ENCODE data around the gene ZNF564.

Gene ZNF564

DNA sequence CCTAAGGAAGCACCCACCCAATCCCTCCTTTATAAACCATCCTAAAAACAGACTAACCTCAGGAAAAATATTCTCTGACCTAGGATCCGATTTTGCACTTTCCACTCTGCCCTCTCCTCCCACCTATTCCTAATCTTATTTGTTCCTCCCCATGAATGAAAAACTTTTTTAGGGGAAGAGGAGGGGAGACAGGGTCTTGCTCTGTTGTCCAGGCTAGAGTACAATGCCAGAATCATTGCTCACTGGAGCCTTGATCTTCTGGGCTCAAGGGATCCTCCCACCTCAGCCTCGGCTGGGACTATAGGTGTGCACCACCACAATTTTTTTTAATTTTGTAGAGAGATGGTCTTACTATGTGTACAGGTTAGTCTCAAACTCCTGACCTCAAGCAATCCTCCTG lies 4.4 kb downstream of the ZNF564 start:
- Histone ChIP-seq H2BK15ac (ENCODE audit: low read length) (no peak overlapping the region), H4K8ac (ENCODE audit: low read depth, low read length) (no peak overlapping the region), H2BK5ac (ENCODE audit: low read length) (no peak overlapping the region), H2AFZ (ENCODE audit: low read length) (no peak overlapping the region), H3K4me2 (ENCODE audit: insufficient read depth, low read length, poor library complexity, severe bottlenecking) (no peak overlapping the region), H3K14ac (ENCODE audit: low read length) (no peak overlapping the region), H3K36me3 (replicated peaks in 1 of 2; ENCODE audit: control insufficient read depth in 2 of 2, insufficient read depth in 2 of 2, low read length in 2 of 2) (peaks cover 10 to 59% of the 10 kb centered on the region in 2 donors), H3K18ac (ENCODE audit: low read length) (no peak overlapping the region), H3K79me1 (ENCODE audit: low read depth, low read length) (no peaks in the 10 kb centered on the region), H3K4me1 (ENCODE audit: control insufficient read depth in 2 of 2, insufficient read depth in 1 of 2, low read depth in 1 of 2, low read length in 2 of 2) (peaks cover 0 to under 1% of the 10 kb centered on the region in 2 donors), H3K9ac (ENCODE audit: low read depth, low read length, poor library complexity) (no peak overlapping the region), H3K23ac (ENCODE audit: low read depth, low read length, poor library complexity) (no peak overlapping the region), H3K4ac (ENCODE audit: low read length) (no peak overlapping the region), H3K9me3 (replicated peaks in 1 of 2; ENCODE audit: control insufficient read depth in 2 of 2, insufficient read depth in 1 of 2, low read depth in 1 of 2, low read length in 2 of 2) (peaks cover 14 to 60% of the 10 kb centered on the region in 2 donors), H2BK120ac (ENCODE audit: low read depth, low read length) (no peak overlapping the region), H3K27ac (replicated peaks; ENCODE audit: low read length) (no peak overlapping the region), H2BK12ac (ENCODE audit: low read length) (no peak overlapping the region), H2AK5ac (ENCODE audit: low read depth, low read length) (no peak overlapping the region), H4K91ac (ENCODE audit: low read depth, low read length, poor library complexity) (no peak overlapping the region), H3K4me3 (ENCODE audit: low read length in 2 of 2) (no peak overlapping the region), H3K27me3 (ENCODE audit: control insufficient read depth in 3 of 3, insufficient read depth in 3 of 3, low read depth in 1 of 3, low read length in 3 of 3) (no peaks in the 10 kb centered on the region)
- no CpG with 5 or more reads among the region's 2 CpGs for WGBS, 2 donors (ENCODE audit: extremely low coverage in 2 of 2, insufficient read length in 2 of 2, insufficient replicate concordance in 1 of 2)
- DNase-seq (ENCODE audit: low spot score), result no peak

DNA sequence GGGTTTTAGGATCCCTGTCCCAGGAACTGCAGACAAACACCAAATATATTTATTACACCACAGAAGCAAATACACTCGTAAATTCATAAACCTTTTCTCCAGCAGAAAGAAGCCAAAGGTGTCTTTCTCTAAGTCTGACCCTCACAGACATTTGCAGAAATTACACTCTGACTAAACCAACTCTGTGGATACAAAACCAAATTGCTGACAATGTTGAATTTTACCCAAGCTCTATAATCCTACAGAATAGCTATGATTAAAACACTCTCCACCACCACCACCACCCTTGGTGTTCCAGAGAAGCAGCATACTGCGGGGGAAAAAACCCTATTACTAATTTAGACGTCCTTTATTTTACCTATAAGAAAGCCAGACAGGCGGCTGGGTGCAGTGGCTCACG lies 5.2 kb downstream of the ZNF564 start:
- H3K27ac ChIP-seq (replicated peaks; ENCODE audit: low read length), result no peak overlapping the region
- H3K18ac ChIP-seq (ENCODE audit: low read length), result no peak overlapping the region
- no peak overlapping the region for H3K23ac ChIP-seq (ENCODE audit: low read depth, low read length, poor library complexity)
- no peak overlapping the region for H2BK120ac ChIP-seq (ENCODE audit: low read depth, low read length)
- no CpG with 5 or more reads among the region's 5 CpGs for WGBS, 2 donors (ENCODE audit: extremely low coverage in 2 of 2, insufficient read length in 2 of 2, insufficient replicate concordance in 1 of 2)
- no peak overlapping the region for H3K4me2 ChIP-seq (ENCODE audit: insufficient read depth, low read length, poor library complexity, severe bottlenecking)
- H4K8ac ChIP-seq (ENCODE audit: low read depth, low read length), result no peak overlapping the region
- H2AFZ ChIP-seq (ENCODE audit: low read length), result no peak overlapping the region
- H3K9me3 ChIP-seq (replicated peaks in 1 of 2; ENCODE audit: control insufficient read depth in 2 of 2, insufficient read depth in 1 of 2, low read depth in 1 of 2, low read length in 2 of 2), result peaks cover 16 to 66% of the 10 kb centered on the region in 2 donors
- H4K91ac ChIP-seq (ENCODE audit: low read depth, low read length, poor library complexity), result no peak overlapping the region
- H2AK5ac ChIP-seq (ENCODE audit: low read depth, low read length), result no peak overlapping the region
- H3K79me1 ChIP-seq (ENCODE audit: low read depth, low read length), result no peaks in the 10 kb centered on the region
- no peak overlapping the region for H2BK5ac ChIP-seq (ENCODE audit: low read length)
- no peak overlapping the region for H3K4ac ChIP-seq (ENCODE audit: low read length)
- no peaks in the 10 kb centered on the region for H3K27me3 ChIP-seq (ENCODE audit: control insufficient read depth in 3 of 3, insufficient read depth in 3 of 3, low read depth in 1 of 3, low read length in 3 of 3)
- H3K9ac ChIP-seq (ENCODE audit: low read depth, low read length, poor library complexity), result no peak overlapping the region
- H3K36me3 ChIP-seq (replicated peaks in 1 of 2; ENCODE audit: control insufficient read depth in 2 of 2, insufficient read depth in 2 of 2, low read length in 2 of 2), result peaks cover 10 to 65% of the 10 kb centered on the region in 2 donors
- H3K4me1 ChIP-seq (ENCODE audit: control insufficient read depth in 2 of 2, insufficient read depth in 1 of 2, low read depth in 1 of 2, low read length in 2 of 2), result no peaks in the 10 kb centered on the region
- DNase-seq (ENCODE audit: low spot score), result no peak
- H2BK15ac ChIP-seq (ENCODE audit: low read length), result no peak overlapping the region
- H2BK12ac ChIP-seq (ENCODE audit: low read length), result no peak overlapping the region
- H3K4me3 ChIP-seq (ENCODE audit: low read length in 2 of 2), result no peak overlapping the region
- no peak overlapping the region for H3K14ac ChIP-seq (ENCODE audit: low read length)

DNA sequence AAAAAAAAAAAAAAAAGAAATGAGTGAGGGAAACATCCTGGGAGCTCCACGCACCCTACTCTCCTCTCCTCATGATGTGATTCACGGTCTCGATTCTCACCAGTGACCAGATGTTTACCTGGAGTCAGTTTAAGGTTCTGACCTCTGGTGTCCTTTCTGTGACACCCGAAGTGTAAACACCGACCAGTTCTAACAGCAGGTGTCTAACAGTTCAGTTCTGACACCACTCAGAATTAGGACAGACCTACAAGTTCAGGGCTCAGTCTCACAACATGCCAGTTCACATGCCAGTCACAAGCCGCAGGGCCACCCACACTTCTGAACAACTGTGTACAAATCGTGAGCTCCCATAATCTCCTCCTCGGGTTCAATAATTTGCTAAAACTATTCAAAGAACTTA lies 6.0 kb downstream of the ZNF564 start:
- H3K36me3 ChIP-seq (replicated peaks in 1 of 2; ENCODE audit: control insufficient read depth in 2 of 2, insufficient read depth in 2 of 2, low read length in 2 of 2), result peaks cover 10 to 72% of the 10 kb centered on the region in 2 donors
- no peak overlapping the region for H3K4ac ChIP-seq (ENCODE audit: low read length)
- DNase-seq (ENCODE audit: low spot score), result no peak
- no peak overlapping the region for H3K27ac ChIP-seq (replicated peaks; ENCODE audit: low read length)
- no peak overlapping the region for H3K14ac ChIP-seq (ENCODE audit: low read length)
- H2BK12ac ChIP-seq (ENCODE audit: low read length), result no peak overlapping the region
- no peak overlapping the region for H2AFZ ChIP-seq (ENCODE audit: low read length)
- H2AK5ac ChIP-seq (ENCODE audit: low read depth, low read length), result no peak overlapping the region
- no peak overlapping the region for H2BK5ac ChIP-seq (ENCODE audit: low read length)
- H3K23ac ChIP-seq (ENCODE audit: low read depth, low read length, poor library complexity), result no peak overlapping the region
- no peak overlapping the region for H3K4me2 ChIP-seq (ENCODE audit: insufficient read depth, low read length, poor library complexity, severe bottlenecking)
- no peaks in the 10 kb centered on the region for H3K4me1 ChIP-seq (ENCODE audit: control insufficient read depth in 2 of 2, insufficient read depth in 1 of 2, low read depth in 1 of 2, low read length in 2 of 2)
- H3K79me1 ChIP-seq (ENCODE audit: low read depth, low read length), result no peaks in the 10 kb centered on the region
- H2BK15ac ChIP-seq (ENCODE audit: low read length), result no peak overlapping the region
- WGBS, 2 donors (ENCODE audit: extremely low coverage in 2 of 2, insufficient read length in 2 of 2, insufficient replicate concordance in 1 of 2), result no CpG with 5 or more reads among the region's 8 CpGs
- no peak overlapping the region for H4K91ac ChIP-seq (ENCODE audit: low read depth, low read length, poor library complexity)
- H2BK120ac ChIP-seq (ENCODE audit: low read depth, low read length), result no peak overlapping the region
- H3K4me3 ChIP-seq (ENCODE audit: low read length in 2 of 2), result no peak overlapping the region
- no peak overlapping the region for H3K9ac ChIP-seq (ENCODE audit: low read depth, low read length, poor library complexity)
- H4K8ac ChIP-seq (ENCODE audit: low read depth, low read length), result no peak overlapping the region
- peaks cover 18 to 70% of the 10 kb centered on the region in 2 donors for H3K9me3 ChIP-seq (replicated peaks in 1 of 2; ENCODE audit: control insufficient read depth in 2 of 2, insufficient read depth in 1 of 2, low read depth in 1 of 2, low read length in 2 of 2)
- no peak overlapping the region for H3K18ac ChIP-seq (ENCODE audit: low read length)
- no peaks in the 10 kb centered on the region for H3K27me3 ChIP-seq (ENCODE audit: control insufficient read depth in 3 of 3, insufficient read depth in 3 of 3, low read depth in 1 of 3, low read length in 3 of 3)

DNA sequence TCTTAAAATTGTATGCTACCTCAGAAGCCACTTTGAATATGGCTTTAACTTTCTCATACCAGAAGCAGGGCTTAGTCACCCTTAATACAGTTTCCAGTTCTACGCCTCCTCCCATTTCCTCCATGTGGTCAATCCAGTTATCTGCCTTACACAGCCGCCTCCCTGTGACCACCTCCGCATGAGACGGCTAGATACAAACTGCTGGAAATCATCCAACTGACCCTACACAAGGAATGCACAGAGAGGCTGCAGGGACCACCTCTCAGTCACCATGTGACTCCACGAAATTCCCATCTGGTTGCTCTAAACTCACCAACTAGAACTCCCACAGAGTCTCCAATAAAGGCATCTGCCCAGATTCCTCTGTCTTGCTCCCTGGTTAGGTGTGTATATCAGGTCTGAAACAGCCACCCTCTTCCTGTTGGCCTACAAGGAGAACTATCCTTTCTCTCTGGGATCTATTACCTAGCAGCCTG lies 6.8 kb downstream of the ZNF564 start:
- H3K79me1 ChIP-seq (ENCODE audit: low read depth, low read length), result no peaks in the 10 kb centered on the region
- H2AK5ac ChIP-seq (ENCODE audit: low read depth, low read length), result no peak overlapping the region
- no peak overlapping the region for H3K27ac ChIP-seq (replicated peaks; ENCODE audit: low read length)
- peak overlapping the region; percentile 47 for H3K23ac ChIP-seq (ENCODE audit: low read depth, low read length, poor library complexity)
- no peak overlapping the region for H2BK120ac ChIP-seq (ENCODE audit: low read depth, low read length)
- no peak overlapping the region for H3K14ac ChIP-seq (ENCODE audit: low read length)
- H3K4ac ChIP-seq (ENCODE audit: low read length), result no peak overlapping the region
- no peak overlapping the region for H4K8ac ChIP-seq (ENCODE audit: low read depth, low read length)
- H2AFZ ChIP-seq (ENCODE audit: low read length), result no peak overlapping the region
- no peak overlapping the region for H4K91ac ChIP-seq (ENCODE audit: low read depth, low read length, poor library complexity)
- no peaks in the 10 kb centered on the region for H3K4me1 ChIP-seq (ENCODE audit: control insufficient read depth in 2 of 2, insufficient read depth in 1 of 2, low read depth in 1 of 2, low read length in 2 of 2)
- no peak overlapping the region for H2BK12ac ChIP-seq (ENCODE audit: low read length)
- WGBS, 2 donors (ENCODE audit: extremely low coverage in 2 of 2, insufficient read length in 2 of 2, insufficient replicate concordance in 1 of 2), result no CpG with 5 or more reads among the region's 5 CpGs
- no peak overlapping the region for H3K9ac ChIP-seq (ENCODE audit: low read depth, low read length, poor library complexity)
- H3K9me3 ChIP-seq (replicated peaks in 1 of 2; ENCODE audit: control insufficient read depth in 2 of 2, insufficient read depth in 1 of 2, low read depth in 1 of 2, low read length in 2 of 2), result peaks cover 20 to 72% of the 10 kb centered on the region in 2 donors
- no peak overlapping the region for H3K4me3 ChIP-seq (ENCODE audit: low read length in 2 of 2)
- H3K36me3 ChIP-seq (replicated peaks in 1 of 2; ENCODE audit: control insufficient read depth in 2 of 2, insufficient read depth in 2 of 2, low read length in 2 of 2), result peaks cover 11 to 74% of the 10 kb centered on the region in 2 donors
- no peak overlapping the region for H2BK15ac ChIP-seq (ENCODE audit: low read length)
- no peak for DNase-seq (ENCODE audit: low spot score)
- H3K18ac ChIP-seq (ENCODE audit: low read length), result no peak overlapping the region
- H3K27me3 ChIP-seq (ENCODE audit: control insufficient read depth in 3 of 3, insufficient read depth in 3 of 3, low read depth in 1 of 3, low read length in 3 of 3), result no peaks in the 10 kb centered on the region
- no peak overlapping the region for H2BK5ac ChIP-seq (ENCODE audit: low read length)
- H3K4me2 ChIP-seq (ENCODE audit: insufficient read depth, low read length, poor library complexity, severe bottlenecking), result no peak overlapping the region

Measured in neuronal stem cell (in vitro differentiated cells).